Measurements from ENCODE around the gene CEP95.

Gene CEP95

GRCh38 chr17:64505340-64506200 lies 1.2 kb upstream of the CEP95 start (continued):
- TF ChIP-seq ZNF610 (tag by site-specific recombination; IDR thresholded peaks at IDR 0.05; ENCODE audit: borderline replicate concordance) (peak; percentile 27; the same call in 1 of the 2 replicates), ZBTB21 (tag by site-specific recombination; IDR thresholded peaks at IDR 0.05) (0 out of 2 replicates have a peak, but pooled peaks have one; percentile 24), KLF16 (tag by site-specific recombination; IDR thresholded peaks at IDR 0.05) (peak; percentile 73; the same call in 1 of the 2 replicates), ZNF362 (tag by site-specific recombination; IDR thresholded peaks at IDR 0.05) (no peak), ZNF501 (tag by site-specific recombination; IDR thresholded peaks at IDR 0.05) (peak; percentile 46), PATZ1 (tag by site-specific recombination; IDR thresholded peaks at IDR 0.05) (peak; percentile 42; the same call in 1 of the 2 replicates), ZNF692 (tag by site-specific recombination; IDR thresholded peaks at IDR 0.05) (0 out of 2 replicates have a peak, but pooled peaks have one; percentile 13), ZNF677 (tag by site-specific recombination; IDR thresholded peaks at IDR 0.05) (no peak), KLF17 (tag by site-specific recombination; IDR thresholded peaks at IDR 0.05) (peak; percentile 22; the same call in 1 of the 2 replicates), ZNF843 (tag by site-specific recombination; IDR thresholded peaks at IDR 0.05) (0 out of 2 replicates have a peak, but pooled peaks have one; percentile 12), ZNF600 (tag by site-specific recombination; IDR thresholded peaks at IDR 0.05) (peak; percentile 10; the same call in 1 of the 2 replicates), ZXDB (tag by site-specific recombination; IDR thresholded peaks at IDR 0.05) (peak; percentile 66), ZNF645 (tag by site-specific recombination; IDR thresholded peaks at IDR 0.05) (peak; percentile 67; the same call in 1 of the 2 replicates), CTCF (tag by site-specific recombination; IDR thresholded peaks at IDR 0.05) (0 out of 2 replicates have a peak, but pooled peaks have one; percentile 27), PBX3 (CRISPR knock-in tag; IDR thresholded peaks at IDR 0.05) (0 out of 2 replicates have a peak, but pooled peaks have one; percentile 18), ZSCAN16 (tag by site-specific recombination; IDR thresholded peaks at IDR 0.05) (0 out of 2 replicates have a peak, but pooled peaks have one; percentile 15), KLF8 (tag by site-specific recombination; IDR thresholded peaks at IDR 0.05) (peak; percentile 69), ZNF292 (tag by site-specific recombination; IDR thresholded peaks at IDR 0.05; ENCODE audit: borderline replicate concordance, low read depth) (no peak), ZNF221 (tag by site-specific recombination; IDR thresholded peaks at IDR 0.05; ENCODE audit: borderline replicate concordance) (no peak), SALL2 (tag by site-specific recombination; IDR thresholded peaks at IDR 0.05; ENCODE audit: borderline replicate concordance) (no peak), ZBTB8A (tag by site-specific recombination; IDR thresholded peaks at IDR 0.05) (peak; percentile 25; the same call in 1 of the 2 replicates), SP3 (tag by site-specific recombination; IDR thresholded peaks at IDR 0.05) (peak; percentile 73), ZBTB10 (tag by site-specific recombination; IDR thresholded peaks at IDR 0.05) (0 out of 2 replicates have a peak, but pooled peaks have one; percentile 45)
